GM12878 (cell line): ENCODE measurements around the gene GCH1. TPM values are rescaled to one million over a fixed set of nuclear protein-coding genes. Genes with fewer than 3 reads are reported as not detected.

ENCODE experiments used
- ATF7 ChIP-seq: fragments of 450-650 bp; IDR thresholded peaks from 2 replicates; pipeline ENCODE4 v1.6.1; 2016; ENCODE audit warnings: low read depth, mild to moderate bottlenecking
- CHD1 ChIP-seq: IDR thresholded peaks from 2 replicates; pipeline ENCODE4 v1.6.1; 2012; ENCODE audit warnings: low read depth, low read length, improper control_type of control experiment
- CHD2 ChIP-seq: IDR thresholded peaks from 2 replicates; pipeline ENCODE4 v1.6.1; 2011; ENCODE audit warnings: low read depth, low read length, improper control_type of control experiment, borderline replicate concordance
- EED ChIP-seq: sonication (generic); IDR thresholded peaks from 2 replicates; pipeline ENCODE4 v1.6.1; 2016; ENCODE audit warnings: antibody characterized with exemption, low read depth
- KLF5 ChIP-seq: fragments of 450-650 bp; IDR thresholded peaks from 2 replicates; pipeline ENCODE4 v1.6.1; 2014; ENCODE audit warnings: mild to moderate bottlenecking; ENCODE audit not compliant: partially characterized antibody
- LARP7 ChIP-seq: fragments of 450-650 bp; IDR thresholded peaks from 2 replicates; pipeline ENCODE4 v1.6.1; 2017; ENCODE audit warnings: mild to moderate bottlenecking
- MAX ChIP-seq: IDR thresholded peaks from 2 replicates; pipeline ENCODE4 v1.6.1; 2012; ENCODE audit warnings: low read depth, low read length, improper control_type of control experiment
- MYC ChIP-seq: IDR thresholded peaks from 2 replicates; pipeline ENCODE4 v1.6.1; 2011; ENCODE audit warnings: mild to moderate bottlenecking, low read length, moderate library complexity, inconsistent platforms; ENCODE audit not compliant: insufficient read depth, insufficient replicate concordance, insufficient read length, severe bottlenecking
- NBN ChIP-seq: fragments of 450-650 bp; IDR thresholded peaks from 2 replicates; pipeline ENCODE4 v1.6.1; 2016
- POLR2A ChIP-seq: IDR thresholded peaks from 2 replicates; pipeline ENCODE4 v1.6.1; 2011; ENCODE audit warnings: low read depth, mild to moderate bottlenecking, low read length
- SMARCA5 ChIP-seq: fragments of 450-650 bp; IDR thresholded peaks from 2 replicates; pipeline ENCODE4 v1.6.1; 2017; ENCODE audit warnings: mild to moderate bottlenecking
- SP1 ChIP-seq: IDR thresholded peaks from one replicate; pipeline ENCODE4 v1.6.1; 2011; ENCODE audit warnings: low read depth, low read length
- SUZ12 ChIP-seq: fragments of 200-600 bp; sonication (generic); IDR thresholded peaks from one replicate; pipeline ENCODE4 v1.6.1; 2018; ENCODE audit warnings: antibody characterized with exemption, mild to moderate bottlenecking; ENCODE audit not compliant: unreplicated experiment
- TAF1 ChIP-seq: IDR thresholded peaks from 2 replicates; pipeline ENCODE4 v1.6.1; 2011; ENCODE audit warnings: mild to moderate bottlenecking, low read depth, low read length, borderline replicate concordance
- TARDBP ChIP-seq: IDR thresholded peaks from 2 replicates; pipeline ENCODE4 v1.6.1; 2016; ENCODE audit warnings: borderline replicate concordance
- TCF3 ChIP-seq: IDR thresholded peaks from 2 replicates; pipeline ENCODE4 v1.6.1; 2012; ENCODE audit warnings: low read depth, mild to moderate bottlenecking, low read length, borderline replicate concordance; ENCODE audit not compliant: insufficient read depth
- ZBTB11 ChIP-seq: fragments of 450-650 bp; formaldehyde crosslinking; IDR thresholded peaks from 2 replicates; pipeline ENCODE4 v1.5.0; 2022; ENCODE audit warnings: mild to moderate bottlenecking, missing genetic modification characterization
- ZBTB4 ChIP-seq: fragments of 450-650 bp; formaldehyde crosslinking; IDR thresholded peaks from 2 replicates; pipeline ENCODE4 v1.4.0; 2022; ENCODE audit warnings: mild to moderate bottlenecking, moderate library complexity
- ZNF207 ChIP-seq: fragments of 450-650 bp; IDR thresholded peaks from 2 replicates; pipeline ENCODE4 v1.6.1; 2014; ENCODE audit warnings: antibody characterized with exemption, mild to moderate bottlenecking, borderline replicate concordance
- ZNF592 ChIP-seq: fragments of 450-650 bp; IDR thresholded peaks from 2 replicates; pipeline ENCODE4 v1.6.1; 2017; ENCODE audit warnings: mild to moderate bottlenecking, moderate library complexity
- polyA plus RNA-seq, 11 experiments: library from polyadenylated mRNA; depleted of rRNA in 4 of 11; unstranded in 6 of 11; stranded (reverse) in 5 of 11; fragments of >200 nt; fragmentation: Nextera tagmentation in 4 of 11; fragmentation: Illumina TruSeq in 1 of 11; extraction: Ambion mirVana in 4 of 11; extraction: Trizol in 1 of 11; gene quantifications; 1 replicate in 1 of 11; 2 replicates in 10 of 11; pipeline versions ENCODE4 v1.2.1 to v1.2.3, GENCODE V29; 2011 to 2016; ENCODE audit warnings: inconsistent platforms in 2 of 11, missing spikeins in 2 of 11, low read depth in 1 of 11
- total RNA-seq, 4 experiments: library from RNA; depleted of rRNA in 3 of 4; stranded (reverse); fragments of >200 nt in 3 of 4; fragmentation: Illumina TruSeq in 1 of 4; extraction: Trizol in 1 of 4; gene quantifications; 2 replicates each; pipeline versions ENCODE4 v1.2.1 to v1.2.3, GENCODE V29; 2013 to 2021

Gene GCH1
- total and polyA plus RNA-seq, 10 of the 15 experiments (the other 5 are each of a cell fraction or from before 2014, with no cell fraction given): 25.1 to 37.0 (median 33.8) TPM

GRCh38 chr14:54902521-54903420, at the start of gene GCH1 (continued):
- 0 out of 2 replicates have a peak, but pooled peaks have one; percentile 28 for TF ChIP-seq ZNF592
- TF ChIP-seq POLR2A: peak; percentile 99
- TF ChIP-seq ZBTB4 (CRISPR knock-in tag): no peak
- no peak for TF ChIP-seq TCF3
- no peak for TF ChIP-seq ZBTB11 (CRISPR knock-in tag)
- no peak for TF ChIP-seq SMARCA5
- peak; percentile 18 for TF ChIP-seq SP1
- TF ChIP-seq SUZ12: no peak
- TF ChIP-seq KLF5: no peak
- no peak for TF ChIP-seq CHD1
- TF ChIP-seq EED: peak; percentile 20; the same call in 1 of the 2 replicates
- TF ChIP-seq TARDBP: no peak
- TF ChIP-seq MYC: no peak
- no peak for TF ChIP-seq NBN
- no peak for TF ChIP-seq MAX
- no peak for TF ChIP-seq CHD2
- no peak; the same call in 1 of the 2 replicates for TF ChIP-seq ZNF207
- peak; percentile 58; the same call in 1 of the 2 replicates for TF ChIP-seq TAF1
- TF ChIP-seq LARP7: peak; percentile 35
- TF ChIP-seq ATF7: no peak
